CD4-positive, alpha-beta T cell treated with Interleukin-17A for 4 hours (primary cell): Measurements from ENCODE around the gene TMEM200A.

ENCODE experiments used
- DNase-seq: peaks from one replicate; pipeline ENCODE4 v3.0.0-alpha.2; 2020; ENCODE audit warnings: mixed read lengths

Gene TMEM200A

DNA sequence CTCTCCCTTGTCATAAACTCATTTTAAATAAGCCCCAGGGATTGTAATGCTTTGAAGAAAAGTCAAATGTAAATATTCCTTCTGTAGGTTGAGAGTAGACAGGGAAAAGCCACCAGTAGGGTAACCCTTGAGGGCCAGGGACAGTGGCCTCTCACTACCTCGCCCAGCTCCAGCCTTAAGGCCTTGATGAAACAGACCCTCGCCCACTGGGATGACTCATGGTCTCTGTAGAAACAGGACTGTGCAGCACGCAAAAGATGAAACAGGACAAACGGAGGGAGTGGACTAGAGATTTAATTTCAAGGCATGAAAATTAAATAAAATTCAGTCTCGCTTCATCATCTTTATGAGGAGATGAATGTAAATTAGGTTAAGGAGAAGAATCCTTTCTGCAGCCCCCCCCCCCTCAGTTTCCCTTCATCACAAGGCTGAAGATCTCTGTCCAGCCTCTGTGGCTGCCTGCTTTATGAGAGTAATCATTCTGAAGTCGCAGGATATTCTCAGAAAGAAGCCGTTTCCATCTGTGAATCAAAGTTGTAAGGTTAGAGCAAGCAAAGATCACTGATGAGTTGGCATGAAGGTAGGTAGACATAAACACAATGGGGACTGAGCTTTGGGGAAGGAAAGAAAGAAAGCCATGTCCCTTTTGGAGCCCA, 60.4 kb downstream of the TMEM200A start:
- DNase-seq, result no peak

DNA sequence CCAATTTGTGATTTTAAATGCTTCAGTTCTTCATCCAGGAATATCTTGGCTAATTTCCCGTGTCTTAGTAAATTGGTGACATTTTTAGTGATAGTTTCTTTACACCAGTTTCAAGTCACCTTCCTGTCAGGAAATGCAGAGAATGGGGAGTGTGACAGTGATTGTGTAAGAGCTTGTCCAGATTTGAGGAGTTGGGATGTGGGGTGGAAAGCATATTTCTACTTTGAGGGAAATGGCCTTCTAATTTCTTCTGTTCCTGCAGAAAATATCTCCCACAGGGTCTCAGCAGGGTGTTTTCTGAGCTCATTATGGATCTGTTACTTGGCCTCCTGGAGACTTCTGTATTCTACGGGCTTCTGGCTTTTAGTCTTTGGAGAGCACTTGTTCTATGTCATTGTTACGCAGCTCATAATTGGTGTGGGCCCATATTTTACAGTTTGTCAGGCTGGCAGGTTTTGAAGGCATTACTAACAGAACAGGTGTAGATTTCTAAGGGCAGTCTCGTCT, 65.6 kb downstream of the TMEM200A start:
- no peak for DNase-seq

DNA sequence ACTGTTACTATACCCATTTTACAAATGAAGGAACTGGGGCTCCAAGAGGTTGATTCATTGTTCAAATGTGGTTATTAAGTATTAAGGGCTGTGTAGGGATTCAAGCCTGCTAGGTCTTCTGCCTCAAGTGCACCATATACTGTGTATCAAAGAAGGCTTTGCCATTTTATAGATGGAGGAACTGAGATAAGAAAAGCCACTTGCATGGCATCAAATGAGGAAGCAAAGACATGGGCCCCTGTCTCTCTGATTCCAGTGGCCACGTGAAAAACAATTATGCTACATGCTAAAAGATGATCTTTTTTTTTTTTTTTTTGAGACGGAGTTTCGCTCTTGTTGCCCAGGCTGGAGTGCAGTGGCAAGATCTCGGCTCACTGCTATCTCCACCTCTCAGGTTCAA, 67.0 kb downstream of the TMEM200A start:
- no peak for DNase-seq

DNA sequence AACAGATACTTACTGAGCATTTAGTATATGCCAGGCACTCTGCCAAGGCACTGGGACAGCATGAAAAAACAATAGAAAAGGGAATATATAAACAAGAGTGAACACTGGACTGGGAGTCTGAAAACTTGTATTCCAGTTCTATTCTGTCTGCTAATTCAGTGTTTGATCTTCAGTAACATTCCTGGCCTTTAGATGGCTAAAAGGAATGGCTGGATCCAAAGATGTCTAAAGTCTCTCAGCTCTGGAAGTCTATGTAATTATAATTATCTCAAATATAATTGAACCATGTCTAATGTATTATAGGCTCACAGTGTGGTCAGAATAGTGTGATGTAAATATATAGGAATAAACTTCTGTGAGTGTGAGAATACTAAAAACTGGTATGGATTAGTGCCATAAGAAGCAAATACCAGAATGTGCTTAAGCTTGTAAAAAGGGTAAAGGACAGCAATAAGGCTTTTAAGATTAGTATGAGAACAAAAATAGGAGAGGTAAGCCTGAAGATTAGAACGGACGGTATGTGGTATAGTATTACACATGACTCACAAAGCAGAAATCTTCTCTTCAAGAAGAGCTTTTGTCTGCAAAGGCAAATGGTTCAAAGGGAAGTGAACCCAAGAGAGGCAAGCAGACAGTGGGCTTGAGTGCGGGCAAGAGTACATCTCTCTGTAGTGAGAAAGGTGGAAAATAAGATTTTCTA, 68.5 kb downstream of the TMEM200A start:
- DNase-seq, result no peak

GRCh38 chr6:130435181-130435580, 69.4 kb downstream of the TMEM200A start:
- no peak for DNase-seq

DNA sequence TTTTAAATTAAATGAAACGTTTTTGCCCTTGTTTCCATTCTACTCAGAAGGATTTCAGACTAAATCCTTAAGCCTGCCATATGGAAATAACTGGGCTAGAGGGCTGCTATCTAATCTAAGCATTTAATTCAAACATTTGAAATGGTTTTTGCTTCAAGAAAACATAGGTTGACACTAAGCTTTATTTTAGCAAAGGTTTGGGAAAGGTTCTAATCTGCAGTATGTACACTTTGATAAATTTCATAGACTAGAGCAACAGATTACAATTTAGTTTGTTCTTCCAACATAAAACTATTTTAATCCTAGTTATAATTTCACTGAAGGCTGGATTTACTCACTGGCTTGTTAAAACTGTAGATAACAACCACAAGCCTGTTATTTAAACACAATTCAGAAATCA, 72.1 kb downstream of the TMEM200A start:
- DNase-seq, result no peak

DNA sequence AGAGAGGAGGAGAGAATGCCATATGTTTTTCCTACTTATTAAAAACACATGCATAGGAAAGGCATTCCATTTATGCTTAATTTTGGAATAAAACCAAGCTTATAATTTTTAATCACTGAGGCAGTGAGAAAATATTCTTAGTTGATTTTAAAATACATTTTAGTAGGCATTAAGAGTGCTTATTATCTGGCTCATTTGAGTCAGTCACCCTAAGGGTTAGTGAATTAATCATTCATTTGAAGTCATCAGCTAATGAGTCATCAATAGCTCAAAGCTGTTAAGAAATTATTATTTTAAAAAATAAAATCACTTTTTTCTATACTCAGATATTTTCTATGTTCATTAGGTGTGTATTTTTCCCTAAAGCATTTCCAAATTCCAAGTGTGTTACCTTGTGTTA, 81.6 kb downstream of the TMEM200A start:
- no peak for DNase-seq

GRCh38 chr6:130452336-130452735, 86.5 kb downstream of the TMEM200A start:
- no peak for DNase-seq

- DNase-seq, result no peak
Measured at GRCh38 chr6:130453230-130453629, 87.4 kb downstream of the TMEM200A start.

DNA sequence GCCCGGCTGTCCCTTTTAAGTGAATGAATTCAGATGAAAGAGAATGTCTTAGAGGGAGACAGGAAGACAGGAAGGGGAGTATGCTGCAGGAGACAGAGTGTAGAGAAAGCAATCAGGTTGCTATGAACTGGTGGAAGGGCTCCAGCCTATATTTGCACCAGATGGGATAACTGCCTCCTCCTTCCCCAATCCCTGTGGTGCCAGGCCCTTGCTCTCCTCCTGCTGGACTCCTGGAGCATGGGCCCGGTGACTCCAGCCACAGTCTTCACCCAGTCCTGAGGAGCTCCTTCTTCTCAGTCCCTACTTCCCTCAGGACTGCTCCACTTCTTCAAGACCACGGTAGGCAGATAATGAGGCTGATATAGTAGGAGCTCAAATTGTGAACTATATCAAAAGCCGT, 91.8 kb downstream of the TMEM200A start:
- DNase-seq, result no peak

GRCh38 chr6:130459316-130459715, 93.5 kb downstream of the TMEM200A start:
- DNase-seq, result no peak

- no peak for DNase-seq
Measured at GRCh38 chr6:130460934-130461333, 95.1 kb downstream of the TMEM200A start.

- DNase-seq, result no peak
Measured at GRCh38 chr6:130466052-130466747, 100.4 kb downstream of the TMEM200A start.

DNA sequence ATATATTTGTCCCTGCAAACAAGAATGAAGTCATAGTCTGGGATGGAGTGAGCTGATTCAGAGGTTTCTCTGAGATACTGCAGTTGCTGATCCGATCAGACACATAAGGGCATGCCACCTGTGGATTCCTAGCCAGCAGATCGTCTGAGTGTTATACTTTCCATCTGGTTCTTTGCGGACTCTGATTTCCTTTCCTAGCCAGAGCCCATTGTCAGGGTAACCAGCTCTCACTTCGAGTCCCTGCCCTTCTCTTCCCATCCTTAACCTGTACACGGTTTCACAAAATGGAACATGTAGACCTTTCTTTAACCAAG, 100.9 kb downstream of the TMEM200A start:
- no peak for DNase-seq

DNA sequence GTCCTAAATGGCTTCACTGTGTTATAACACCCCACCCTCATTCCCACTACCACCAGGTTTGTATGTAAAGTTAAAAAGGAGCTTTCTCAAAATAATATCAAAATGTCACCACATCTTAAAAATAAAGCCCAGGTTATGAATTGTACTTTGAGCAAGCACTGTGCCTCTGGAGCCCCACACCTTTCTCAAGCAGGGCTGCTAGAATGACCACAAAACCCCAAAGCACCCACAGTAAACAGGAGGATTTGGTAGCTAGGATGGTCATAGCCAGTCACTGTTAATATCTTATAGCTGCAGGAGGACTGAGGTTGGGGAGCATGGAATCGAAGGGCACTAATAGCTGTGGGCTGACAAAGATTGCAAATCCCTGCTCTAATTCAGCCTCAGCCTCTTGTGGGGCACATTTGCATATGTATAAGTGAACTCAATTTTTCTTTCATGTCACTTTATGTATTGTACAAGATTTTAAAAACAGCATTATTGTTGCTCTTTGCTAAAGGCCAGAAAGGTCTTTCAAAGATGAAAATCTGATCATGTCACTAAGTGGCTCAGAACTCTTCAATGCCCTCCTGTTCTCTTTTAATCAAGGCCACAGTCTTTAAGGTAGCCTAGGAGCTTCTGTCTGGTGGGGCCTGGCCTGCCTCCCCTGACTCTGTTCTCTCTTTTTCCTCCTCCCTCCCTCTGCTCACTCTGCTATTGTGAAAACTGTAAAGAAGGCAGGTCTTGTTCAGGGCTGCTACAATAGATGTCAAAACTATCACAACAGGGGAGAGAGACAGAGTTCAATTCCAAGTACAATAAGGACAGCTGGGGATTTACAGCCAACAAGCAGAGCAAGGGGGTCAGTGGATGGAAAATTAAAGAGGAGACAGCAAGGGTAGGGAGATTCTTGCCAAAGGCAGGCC, 101.6 kb downstream of the TMEM200A start:
- DNase-seq, result no peak

DNA sequence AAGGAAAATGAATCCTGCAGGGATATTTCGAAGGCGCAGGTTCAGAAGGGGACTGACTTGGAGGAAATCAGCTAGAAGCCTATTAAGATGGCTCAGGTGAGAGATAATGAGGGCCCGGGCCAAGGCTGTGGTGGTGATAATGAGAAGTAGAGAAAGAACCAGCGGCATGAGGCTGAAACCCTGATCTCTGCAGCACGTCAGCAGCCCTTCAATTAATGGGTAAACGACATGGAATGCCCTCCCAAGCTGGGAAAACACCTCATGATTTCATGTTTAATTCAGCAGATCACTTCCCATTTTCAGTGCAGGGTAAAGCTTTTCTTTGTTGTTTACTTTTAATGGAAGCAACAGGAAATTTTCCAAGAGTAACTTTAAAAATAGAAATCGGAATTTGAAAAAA, 104.9 kb downstream of the TMEM200A start:
- no peak for DNase-seq

- no peak for DNase-seq
Measured at GRCh38 chr6:130473886-130474285, 108.1 kb downstream of the TMEM200A start.

GRCh38 chr6:130482645-130483390, 117.0 kb downstream of the TMEM200A start:
- no peak for DNase-seq

- DNase-seq, result no peak
Measured at GRCh38 chr6:130485870-130486269, 120.1 kb downstream of the TMEM200A start.

DNA sequence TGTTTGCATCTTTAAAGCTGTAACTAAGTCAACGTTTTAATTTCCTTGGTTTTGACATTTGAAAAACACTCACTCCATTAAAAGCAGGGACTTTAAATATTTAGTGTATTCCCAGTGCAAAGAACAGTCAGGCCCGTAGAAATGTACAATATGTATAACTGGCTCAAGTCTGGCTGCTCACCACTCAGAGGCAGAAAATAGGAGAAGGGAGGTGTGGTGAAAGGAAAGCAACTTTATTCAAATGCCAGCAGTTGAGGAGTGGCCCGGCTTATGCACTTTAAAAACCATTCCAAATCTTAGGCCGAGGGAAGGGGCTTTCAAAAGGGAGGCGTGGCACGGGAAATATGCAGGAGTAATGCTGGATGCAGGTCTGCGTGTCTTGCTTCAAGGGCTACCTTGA, 120.6 kb downstream of the TMEM200A start:
- no peak for DNase-seq

DNA sequence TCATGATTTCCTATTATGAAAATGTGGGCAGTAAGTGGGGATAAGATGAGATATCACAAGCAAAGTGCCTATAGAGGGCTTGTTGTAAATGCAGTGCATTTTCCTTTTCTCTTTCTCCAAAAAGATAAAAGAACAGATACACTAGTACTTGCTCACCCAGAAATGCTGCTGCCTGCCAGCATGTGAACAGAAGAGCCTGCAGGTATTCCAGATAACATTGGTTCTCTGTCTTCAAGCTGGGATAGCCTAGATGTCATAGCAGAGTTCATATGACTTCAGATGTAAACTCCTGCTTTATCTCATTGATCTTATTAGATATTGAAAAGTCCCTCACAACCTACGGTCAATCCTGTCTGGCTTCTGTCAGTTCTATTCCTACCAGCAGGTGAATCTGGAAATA, 123.7 kb downstream of the TMEM200A start:
- no peak for DNase-seq
